HG03095 (cell line): Measurements from ENCODE around the gene ZNF366.
A peak's percentile ranks its signal among the peaks of the same experiment; 100 is the strongest.

Source experiments
- ATAC-seq: cut with Tn5 transposase; IDR thresholded peaks from one replicate; pipeline ENCODE4 v1.9.1; 2021; ENCODE audit warnings: moderate library complexity; ENCODE audit not compliant: unreplicated experiment

Gene ZNF366

GRCh38 chr5:72467461-72467860 lies 39.7 kb downstream of the ZNF366 start:
- no peak for ATAC-seq

GRCh38 chr5:72465601-72466563 lies 41.3 kb downstream of the ZNF366 start:
- peak; percentile 72 for ATAC-seq

GRCh38 chr5:72465066-72465465 lies 42.1 kb downstream of the ZNF366 start:
- ATAC-seq, result peak; percentile 26

GRCh38 chr5:72464071-72464470 lies 43.1 kb downstream of the ZNF366 start:
- ATAC-seq, result no peak

GRCh38 chr5:72463449-72464052 lies 43.7 kb downstream of the ZNF366 start:
- ATAC-seq, result no peak

- ATAC-seq, result no peak
Measured at GRCh38 chr5:72460413-72460812, 46.8 kb downstream of the ZNF366 start.

- ATAC-seq, result no peak
Measured at GRCh38 chr5:72459913-72460312, 47.3 kb downstream of the ZNF366 start.

GRCh38 chr5:72459089-72459661 lies 48.0 kb downstream of the ZNF366 start:
- no peak for ATAC-seq

GRCh38 chr5:72458407-72458806 lies 48.8 kb downstream of the ZNF366 start:
- no peak for ATAC-seq

- ATAC-seq, result no peak
Measured at GRCh38 chr5:72457491-72457890, 49.7 kb downstream of the ZNF366 start.

GRCh38 chr5:72456391-72457074 lies 50.7 kb downstream of the ZNF366 start:
- no peak for ATAC-seq

GRCh38 chr5:72455476-72455875 lies 51.7 kb downstream of the ZNF366 start:
- ATAC-seq, result no peak

- no peak for ATAC-seq
Measured at GRCh38 chr5:72454996-72455395, 52.2 kb downstream of the ZNF366 start.

- ATAC-seq, result no peak
Measured at GRCh38 chr5:72453246-72453775, 53.9 kb downstream of the ZNF366 start.

- ATAC-seq, result no peak
Measured at GRCh38 chr5:72452515-72453245, 54.5 kb downstream of the ZNF366 start.

GRCh38 chr5:72451741-72452505 lies 55.3 kb downstream of the ZNF366 start:
- peak; percentile 83 for ATAC-seq

GRCh38 chr5:72448368-72448767 lies 58.8 kb downstream of the ZNF366 start:
- no peak for ATAC-seq

GRCh38 chr5:72447751-72448150 lies 59.5 kb downstream of the ZNF366 start:
- no peak for ATAC-seq

- ATAC-seq, result no peak
Measured at GRCh38 chr5:72445969-72446368, 61.2 kb downstream of the ZNF366 start.

- ATAC-seq, result no peak
Measured at GRCh38 chr5:72443883-72444282, 63.3 kb downstream of the ZNF366 start.
